Measurements from ENCODE around the gene MED13L.
A peak's percentile ranks its signal among the peaks of the same experiment; 100 is the strongest.

The MED13L gene

DNA sequence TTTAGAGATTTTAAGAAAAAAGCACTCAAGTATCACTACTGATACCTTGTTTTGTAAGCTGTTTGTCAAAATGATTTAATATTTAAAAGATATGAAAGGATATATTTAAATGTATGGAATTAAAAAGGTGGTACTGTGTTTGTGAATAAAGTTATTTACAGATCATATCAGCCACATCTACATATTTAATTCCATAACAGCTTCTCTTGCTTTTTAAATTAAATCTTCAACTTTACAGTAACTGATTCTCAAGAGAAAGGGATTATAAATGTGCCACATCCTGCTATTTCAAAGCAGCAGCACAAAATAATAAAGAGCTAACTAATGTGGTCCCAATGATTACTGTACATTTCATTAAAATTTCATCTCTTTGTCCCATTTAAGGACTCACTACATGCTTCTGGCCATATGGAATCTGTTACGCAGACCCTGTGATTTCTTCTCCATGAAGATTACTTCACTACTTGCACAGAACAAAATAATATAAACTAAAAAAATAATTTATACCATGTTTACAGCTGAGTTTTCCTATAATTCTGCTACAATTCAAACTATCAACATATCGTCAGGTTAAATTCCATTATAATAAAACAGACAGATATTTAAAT, 117.8 kb downstream of the MED13L start:
- FAIRE-seq = no peak

DNA sequence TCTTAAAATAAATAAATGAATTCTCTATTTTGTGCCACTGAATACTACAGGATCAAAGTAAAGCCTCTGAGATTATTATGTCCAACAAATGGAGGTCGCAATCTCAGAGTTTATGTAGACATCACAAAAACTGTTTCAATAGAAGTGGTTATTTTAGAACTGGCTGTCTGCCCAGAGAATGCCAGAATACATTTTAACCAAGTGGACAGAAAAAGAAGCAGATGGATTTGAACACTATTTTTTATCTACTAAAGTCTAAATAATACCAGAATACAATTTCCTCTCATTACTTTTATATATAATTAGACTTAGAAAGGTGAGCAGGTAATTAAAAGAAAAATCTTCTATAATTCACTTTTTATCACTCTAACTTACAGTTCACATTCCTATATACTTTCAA, 118.3 kb downstream of the MED13L start:
- no peak for FAIRE-seq
- DNase-seq (ENCODE audit: insufficient read length, low spot score) = no peak

More for the DNA sequence above, 117.8 kb downstream of the MED13L start:
- DNase-seq (ENCODE audit: insufficient read length, low spot score) = no peak

DNA sequence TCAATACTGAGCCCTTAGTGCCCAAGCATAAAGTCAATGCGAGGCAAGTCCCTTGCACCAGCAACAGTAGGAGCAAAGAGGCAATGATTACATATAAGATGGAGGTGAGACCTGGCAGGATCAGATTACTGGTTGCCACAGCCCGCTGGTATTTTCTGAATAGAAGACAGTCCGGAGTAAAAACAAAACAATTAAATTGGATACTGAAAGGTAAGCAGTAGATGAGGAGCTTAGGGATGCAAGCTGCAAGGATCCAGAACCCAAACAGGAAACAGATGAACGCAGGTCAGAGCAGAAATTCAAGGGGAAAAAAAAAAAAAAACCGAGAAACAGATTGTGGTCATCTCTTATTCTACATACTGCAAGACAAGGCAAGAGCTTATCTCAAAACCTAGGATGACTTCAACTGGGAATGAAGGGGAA, 119.6 kb downstream of the MED13L start:
- DNase-seq (ENCODE audit: insufficient read length, low spot score) = no peak
- FAIRE-seq = no peak

DNA sequence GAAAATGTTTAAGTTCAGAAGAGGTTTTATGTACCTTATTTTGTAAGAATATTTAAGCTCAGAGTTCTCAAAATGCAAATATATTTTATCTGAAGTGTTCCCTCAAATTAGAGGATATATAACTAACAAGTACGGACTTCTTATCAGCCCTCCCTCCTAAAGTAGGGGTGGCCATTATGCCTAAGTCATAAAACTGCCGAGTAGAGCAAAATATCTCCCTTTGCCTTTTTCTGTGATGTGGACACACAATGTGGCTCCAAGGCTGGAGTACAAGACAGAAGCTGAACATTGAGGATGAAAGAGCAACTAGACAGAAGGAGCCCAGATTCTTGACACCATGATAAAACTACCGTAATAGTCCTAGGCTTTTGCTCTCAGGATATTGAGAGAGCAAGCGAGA, 120.9 kb downstream of the MED13L start:
- no peak for FAIRE-seq
- no peak for DNase-seq (ENCODE audit: insufficient read length, low spot score)

DNA sequence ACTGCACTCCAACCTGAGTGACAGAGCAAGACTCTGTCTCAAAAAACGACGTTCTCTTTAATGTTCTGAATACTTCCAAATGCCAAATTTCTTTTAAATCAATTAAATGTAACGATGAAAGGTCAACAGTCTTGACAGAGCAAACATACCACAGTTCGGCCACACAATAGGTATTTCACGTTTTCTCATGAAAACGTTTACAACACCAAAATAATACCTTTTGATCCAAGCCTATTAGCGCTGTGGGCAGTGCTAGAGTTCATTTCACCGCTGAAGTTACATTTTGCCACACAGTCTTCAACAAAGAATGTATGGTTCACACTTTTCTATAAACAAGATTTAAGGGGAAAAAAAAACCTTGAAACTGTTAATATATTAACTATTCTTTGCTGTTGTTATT, 122.1 kb downstream of the MED13L start:
- FAIRE-seq = no peak
- no peak for DNase-seq (ENCODE audit: insufficient read length, low spot score)

DNA sequence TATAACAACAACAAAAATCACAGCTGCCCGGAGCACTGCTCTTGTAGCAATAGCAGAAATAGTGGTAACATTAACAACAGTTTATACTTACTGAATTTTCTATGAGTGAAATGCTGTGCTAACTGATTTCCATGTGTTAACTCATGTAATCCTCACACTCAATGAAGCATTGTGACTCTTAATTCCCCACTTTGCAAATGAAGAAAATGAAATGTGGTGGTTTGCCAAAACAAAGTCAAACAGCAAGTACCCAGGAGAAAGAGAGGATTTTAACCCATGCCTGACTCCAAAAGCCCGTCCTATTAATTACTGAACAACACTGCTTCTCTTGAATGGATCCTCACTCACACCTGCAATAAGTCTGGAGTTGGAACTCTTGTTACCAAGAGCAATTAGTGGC, 123.5 kb downstream of the MED13L start:
- FAIRE-seq = no peak
- no peak for DNase-seq (ENCODE audit: insufficient read length, low spot score)

DNA sequence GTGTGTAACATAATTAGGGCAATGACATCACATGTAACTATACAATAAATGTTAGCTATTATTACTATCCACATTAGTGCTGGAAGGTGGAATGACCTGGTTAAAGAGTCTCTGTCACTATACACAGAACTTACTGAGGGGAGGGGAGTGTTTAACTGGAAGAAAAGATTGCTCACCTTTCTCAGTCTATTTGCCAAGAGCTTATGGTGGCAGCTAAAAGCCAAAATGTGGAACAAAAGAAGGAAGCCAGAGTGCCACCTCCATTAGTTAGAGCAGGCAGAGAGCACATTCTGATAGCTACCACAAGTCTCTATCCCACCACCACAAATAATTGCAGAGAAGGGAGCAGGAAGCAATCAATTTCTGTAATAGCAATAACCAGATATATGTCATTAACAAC, 124.4 kb downstream of the MED13L start:
- FAIRE-seq (no peak), DNase-seq (ENCODE audit: insufficient read length, low spot score) (no peak)

DNA sequence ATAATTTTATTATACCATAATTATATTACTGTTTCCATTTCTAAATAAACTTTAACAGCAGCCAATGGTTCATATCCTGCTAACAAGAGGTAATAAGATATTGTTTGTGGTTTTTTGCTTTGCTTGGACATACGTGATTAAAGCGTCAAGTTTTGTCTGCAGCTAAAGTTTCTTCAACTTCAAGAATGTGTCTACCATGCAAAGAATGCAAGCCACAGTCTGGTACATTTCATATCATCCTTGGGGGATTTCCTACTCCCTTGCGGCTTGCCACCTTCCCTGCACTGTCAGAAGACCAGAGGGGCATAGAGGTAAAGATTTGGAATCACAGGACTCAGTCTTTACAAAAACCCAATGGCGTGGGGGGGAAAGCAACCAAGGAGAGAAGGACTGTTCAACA, 125.2 kb downstream of the MED13L start:
- peak; percentile 76 for FAIRE-seq

DNA sequence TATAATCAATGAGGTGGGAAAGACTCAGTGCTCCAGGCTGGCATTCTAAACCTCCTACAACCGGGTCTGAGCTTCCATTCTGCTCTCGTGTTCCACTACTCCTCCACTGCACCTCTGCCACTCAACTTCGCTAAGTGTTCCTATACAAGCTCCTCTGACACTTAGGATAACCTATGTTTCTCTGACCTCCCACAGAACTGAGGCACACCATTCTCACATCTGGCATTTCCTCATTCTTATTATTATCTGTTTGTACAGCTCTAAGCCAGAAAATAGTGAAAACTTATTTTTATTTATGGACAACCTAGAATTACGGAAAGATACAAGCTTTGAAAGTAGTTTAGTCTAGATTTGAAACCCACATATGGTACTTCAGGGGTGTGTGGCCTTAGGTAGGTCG, 127.0 kb downstream of the MED13L start:
- DNase-seq (ENCODE audit: insufficient read length, low spot score) (no peak), FAIRE-seq (no peak)

More for the DNA sequence above, 125.2 kb downstream of the MED13L start:
- DNase-seq (ENCODE audit: insufficient read length, low spot score) = peak; percentile 41

DNA sequence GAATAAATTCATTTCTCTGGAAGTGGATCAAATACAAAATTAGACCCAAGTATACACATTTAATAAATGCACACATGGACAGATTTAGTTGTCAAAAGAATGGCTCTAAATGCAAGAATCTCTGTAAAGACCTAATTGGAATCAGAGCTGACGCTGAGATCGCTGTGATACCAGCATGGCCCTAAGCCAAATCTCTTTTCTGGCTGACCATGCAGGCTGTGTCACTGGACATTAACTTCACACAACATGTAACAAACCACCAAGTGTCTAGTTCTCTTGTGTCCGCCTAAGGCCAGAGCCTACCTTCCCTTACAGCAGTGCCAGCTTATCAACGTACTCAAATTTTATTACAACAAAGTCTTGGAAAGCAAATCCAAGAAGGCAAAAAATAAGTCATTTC, 127.5 kb downstream of the MED13L start:
- FAIRE-seq (no peak), DNase-seq (ENCODE audit: insufficient read length, low spot score) (no peak)

DNA sequence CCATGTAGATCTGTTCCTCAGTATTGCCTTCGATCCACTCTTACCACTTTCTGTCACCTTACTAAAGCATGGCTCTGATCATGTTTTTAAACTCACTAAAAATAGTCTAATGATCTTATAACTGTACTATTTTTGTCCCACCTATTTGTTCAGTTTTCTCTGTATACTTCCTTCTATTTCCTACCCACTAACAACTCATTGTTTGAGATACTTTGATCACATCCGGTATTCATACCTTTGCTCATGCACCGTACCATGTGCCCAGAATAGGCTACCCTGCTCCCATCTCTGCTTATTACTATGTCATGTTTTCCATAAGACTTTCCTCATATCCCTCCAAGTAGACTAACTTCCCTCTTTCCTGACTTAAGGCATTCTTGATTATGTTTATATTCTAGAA, 128.6 kb downstream of the MED13L start:
- DNase-seq (ENCODE audit: insufficient read length, low spot score) (no peak), FAIRE-seq (no peak)

DNA sequence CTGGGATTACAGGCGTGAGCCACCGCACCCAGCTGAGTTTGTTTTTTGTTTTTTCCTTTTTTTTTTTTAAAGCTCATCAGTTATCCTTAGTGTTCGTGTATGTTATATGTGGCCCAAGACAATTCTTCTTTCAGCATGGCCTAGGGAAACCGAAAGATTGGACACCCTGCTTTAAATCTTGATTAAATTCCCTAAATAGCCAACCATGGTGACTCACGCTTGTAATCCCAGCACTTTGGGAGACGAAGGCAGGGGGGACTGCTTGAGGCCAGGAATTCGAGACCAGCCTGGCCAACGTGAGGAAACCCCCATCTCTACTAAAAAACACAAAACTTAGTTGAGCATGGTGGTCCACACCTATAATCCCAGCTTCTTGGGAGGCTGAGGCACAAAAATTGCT, 131.1 kb downstream of the MED13L start:
- no peak for DNase-seq (ENCODE audit: insufficient read length, low spot score)
- FAIRE-seq = no peak

DNA sequence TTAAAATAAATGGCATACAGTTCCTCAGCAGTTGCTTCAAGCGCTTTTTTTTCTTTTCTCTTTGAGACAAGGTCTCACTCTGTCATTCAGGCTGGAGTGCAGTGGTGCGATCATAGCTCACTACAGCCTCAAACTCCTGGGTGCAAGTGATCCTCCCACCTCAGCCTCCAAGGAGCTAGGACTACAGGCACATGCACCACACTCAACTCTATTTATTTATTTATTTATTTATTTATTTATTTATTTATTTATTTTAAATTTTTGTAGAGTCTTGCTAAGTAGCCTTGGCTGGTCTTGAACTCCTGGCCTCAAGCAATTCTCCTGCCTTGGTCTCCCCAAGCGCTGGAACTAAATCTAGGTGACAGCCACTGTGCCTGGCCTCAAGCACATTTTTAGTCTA, 132.0 kb downstream of the MED13L start:
- FAIRE-seq = no peak
- DNase-seq (ENCODE audit: insufficient read length, low spot score) = no peak

DNA sequence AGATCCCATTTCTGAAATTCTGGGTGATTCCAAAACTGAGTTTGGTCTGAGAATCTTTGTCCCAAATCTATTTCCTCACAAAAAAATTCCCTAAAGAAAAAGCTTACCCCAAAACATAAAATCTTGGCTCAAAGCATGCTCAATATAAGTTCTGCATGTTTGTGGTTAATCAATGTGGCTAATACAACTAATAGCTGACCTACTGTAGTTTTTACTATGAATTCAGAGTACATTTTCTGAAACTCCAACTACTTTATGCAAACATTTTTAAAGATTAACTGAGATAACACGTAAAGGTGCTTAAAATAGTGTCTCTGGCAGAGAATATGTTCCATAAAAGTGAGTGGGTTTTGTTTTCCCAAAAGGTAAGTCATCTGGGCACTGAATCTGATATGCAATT, 133.1 kb downstream of the MED13L start:
- DNase-seq (ENCODE audit: insufficient read length, low spot score) (no peak), FAIRE-seq (no peak)

DNA sequence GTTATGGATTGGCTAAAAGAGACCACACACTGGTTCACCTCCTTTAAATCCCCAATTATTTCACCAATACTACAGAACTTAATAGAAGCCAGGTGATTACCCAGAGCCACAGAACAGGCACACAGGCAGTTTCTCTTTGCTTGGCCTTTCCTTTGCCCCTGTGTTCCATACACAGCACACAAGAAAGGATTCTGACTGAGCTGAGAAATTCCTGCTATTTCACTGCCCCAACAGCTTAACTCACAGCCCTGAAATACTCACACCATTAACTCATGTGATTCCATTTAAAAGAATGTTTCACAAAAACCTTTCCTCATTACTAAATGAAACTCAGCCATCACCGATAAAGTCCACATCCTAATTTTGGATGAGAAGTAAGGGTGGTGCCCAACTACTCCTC, 133.6 kb downstream of the MED13L start:
- FAIRE-seq (no peak), DNase-seq (ENCODE audit: insufficient read length, low spot score) (no peak)

DNA sequence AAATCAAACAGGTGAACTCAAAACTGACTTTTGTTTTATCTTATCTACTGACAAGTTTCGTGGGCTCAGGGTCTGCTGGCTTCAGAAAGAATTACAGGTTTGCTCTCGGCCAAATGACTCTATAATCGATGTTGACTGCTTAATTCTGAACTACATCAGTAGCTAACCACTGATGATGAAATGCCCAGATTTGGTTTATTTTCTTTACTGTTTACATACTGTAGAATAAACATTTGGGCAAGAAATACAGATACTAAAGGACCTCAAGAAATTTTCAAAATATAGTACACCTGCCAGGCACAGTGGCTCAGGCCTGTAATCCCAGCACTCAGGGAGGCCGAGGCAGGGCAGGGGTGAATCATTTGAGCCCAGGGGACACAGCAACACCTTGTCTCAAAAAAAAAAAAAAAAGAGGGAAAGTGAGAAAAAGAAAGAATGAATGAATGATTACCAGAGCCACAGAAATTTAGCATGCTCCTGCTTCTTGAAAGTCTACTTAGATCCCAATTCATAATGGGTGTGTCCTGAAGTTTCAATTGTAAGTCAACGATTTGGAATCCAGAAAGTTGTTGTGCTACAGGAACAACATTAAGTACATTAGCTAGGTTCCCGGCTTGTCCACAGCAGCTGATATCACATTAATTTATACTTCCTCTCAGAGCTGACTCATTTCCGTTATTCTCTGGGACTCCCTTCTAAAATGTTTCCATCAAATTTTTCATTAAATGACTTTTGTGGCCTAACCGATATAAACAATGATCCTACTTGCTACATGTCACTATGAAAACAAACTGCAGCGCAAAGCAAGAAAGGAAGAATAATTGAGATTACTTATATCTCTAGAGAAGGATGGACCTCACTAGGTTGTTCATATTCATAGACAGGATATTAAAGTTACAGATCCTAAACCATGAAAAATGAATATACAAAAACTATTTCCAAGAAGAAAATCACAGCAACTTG, 134.3 kb downstream of the MED13L start:
- DNase-seq (ENCODE audit: insufficient read length, low spot score) = peak; percentile 67
- no peak for FAIRE-seq

DNA sequence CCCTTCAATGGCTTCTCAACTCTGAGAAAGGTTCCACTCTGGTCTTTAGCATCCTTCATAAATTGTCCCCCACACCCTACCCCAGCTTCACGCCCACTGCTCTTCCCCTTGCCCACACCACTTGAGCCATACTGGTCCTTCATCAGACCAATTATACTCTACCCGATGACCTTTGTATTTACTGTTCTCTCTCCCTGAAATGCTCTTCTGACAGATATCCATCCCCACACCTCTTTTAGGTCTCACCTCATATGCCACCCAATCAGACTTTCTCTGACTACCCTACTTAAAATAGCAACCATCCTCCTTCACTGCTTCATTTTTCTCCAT, 135.7 kb downstream of the MED13L start:
- DNase-seq (ENCODE audit: insufficient read length, low spot score) (no peak), FAIRE-seq (no peak)

DNA sequence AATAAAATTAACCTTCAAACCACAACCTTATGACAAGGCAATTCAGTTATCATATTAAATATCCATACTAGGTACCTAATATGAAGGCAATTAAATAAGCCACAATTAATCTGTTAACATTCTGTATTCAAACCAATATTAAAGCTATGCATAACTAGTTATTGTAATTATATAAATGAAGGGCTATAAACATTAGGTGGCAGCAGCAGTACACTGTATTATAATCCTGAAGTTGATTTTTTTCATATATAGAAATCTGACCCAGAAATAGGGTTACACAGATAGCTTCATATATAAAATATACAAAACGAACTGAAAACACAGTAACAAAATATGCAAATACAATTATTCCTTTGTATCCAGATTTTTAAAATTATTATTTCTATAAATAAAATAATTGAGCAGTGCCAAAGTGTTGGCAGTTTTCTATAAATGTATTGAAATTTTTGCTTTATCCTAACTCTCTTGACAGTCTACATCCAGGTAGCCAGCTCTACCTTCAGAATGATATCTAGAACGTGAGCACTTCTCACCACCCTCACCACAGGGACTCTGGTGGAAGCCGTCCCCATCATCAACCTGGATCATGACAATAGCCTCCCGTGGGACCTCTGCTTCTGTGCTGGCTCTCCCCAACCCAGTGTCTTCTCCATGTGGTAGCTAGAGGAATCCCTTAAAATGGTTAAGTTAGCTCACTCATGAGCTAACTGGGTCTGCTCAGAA, 136.2 kb downstream of the MED13L start:
- DNase-seq (ENCODE audit: insufficient read length, low spot score) = no peak
- FAIRE-seq = no peak

DNA sequence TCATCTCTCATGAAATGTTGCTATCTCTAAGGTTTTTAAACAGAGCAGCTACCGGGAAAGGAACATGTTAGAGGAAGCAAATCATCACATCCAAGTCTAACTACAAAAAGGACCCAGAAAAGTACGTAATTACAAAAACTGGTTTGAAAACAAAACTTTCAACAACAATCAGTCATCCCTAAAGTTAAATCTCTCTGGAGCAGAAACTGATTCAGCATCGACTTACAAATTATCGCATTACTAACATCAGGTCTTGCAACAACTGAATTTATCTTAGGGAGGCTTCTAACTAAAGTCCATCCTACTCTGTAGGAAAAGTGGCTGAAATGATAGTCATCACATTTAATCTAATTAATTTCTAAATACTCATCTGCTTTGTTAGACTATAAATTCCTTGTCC, 137.0 kb downstream of the MED13L start:
- FAIRE-seq = no peak
- no peak for DNase-seq (ENCODE audit: insufficient read length, low spot score)

DNA sequence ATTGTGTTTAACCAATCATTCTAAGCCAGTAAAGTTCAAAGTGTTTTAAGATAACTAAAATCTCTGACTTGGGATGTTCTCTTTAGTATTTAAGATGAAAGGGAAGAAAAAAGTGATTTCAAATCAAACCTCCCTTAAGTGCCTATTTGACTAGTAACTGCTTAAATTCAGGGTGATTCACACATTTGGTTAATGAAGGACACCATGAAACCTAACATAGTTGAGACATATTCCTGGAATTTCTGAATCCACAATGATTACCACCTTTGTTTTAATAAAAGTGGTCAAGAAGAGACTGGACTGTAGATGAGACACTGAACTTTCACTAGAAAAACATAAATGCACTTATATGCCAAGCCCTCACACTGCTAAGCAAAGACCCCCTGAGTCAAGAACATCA, 138.7 kb downstream of the MED13L start:
- FAIRE-seq = no peak
- no peak for DNase-seq (ENCODE audit: insufficient read length, low spot score)

DNA sequence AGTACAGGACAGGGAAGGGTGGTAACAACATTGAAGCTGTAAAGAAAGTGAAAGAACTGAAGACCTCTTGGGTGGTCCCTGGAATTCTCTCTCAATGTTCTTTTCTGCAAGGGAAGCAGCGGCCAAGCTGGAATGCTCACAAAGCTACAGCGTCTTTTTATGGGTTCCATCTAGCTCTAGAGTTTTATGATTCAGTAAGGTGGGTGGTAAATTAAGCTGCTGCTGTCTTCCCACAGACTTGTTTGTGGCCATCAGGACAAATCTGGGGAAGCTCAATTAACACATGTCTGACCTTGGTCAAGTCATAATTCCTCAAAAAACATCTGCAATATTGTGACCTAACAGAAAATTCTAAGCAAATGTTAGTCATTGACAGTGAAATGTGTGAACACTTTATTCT, 139.1 kb downstream of the MED13L start:
- FAIRE-seq (no peak), DNase-seq (ENCODE audit: insufficient read length, low spot score) (no peak)

DNA sequence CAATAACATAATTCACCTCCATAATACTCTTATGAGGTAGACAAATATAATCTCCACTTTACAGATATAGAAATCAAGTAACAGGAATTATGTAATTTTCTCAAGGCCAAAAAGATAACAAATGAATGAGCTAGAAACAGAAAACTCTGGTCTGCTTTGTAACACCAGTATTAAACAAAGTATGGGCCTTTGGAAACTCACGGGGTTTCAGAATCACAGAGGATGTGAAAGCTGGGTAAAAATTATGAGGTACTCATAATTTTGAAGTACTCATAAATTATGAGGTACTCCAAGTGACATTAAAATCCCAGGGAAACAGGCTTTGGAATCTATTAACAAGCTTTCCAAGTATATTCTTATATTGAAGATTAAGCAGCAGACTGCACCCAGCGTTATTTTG, 140.2 kb downstream of the MED13L start:
- DNase-seq (ENCODE audit: insufficient read length, low spot score) (no peak), FAIRE-seq (no peak)
